T-helper 1 cell treated with Interleukin-12 subunit alpha and Interleukin-12 subunit beta and Interleukin-4 antibody, amounts not matched to agents 30 ng/mL and 1 ng/mL, for 36 hours (primary cell): ENCODE results near the gene ARHGAP36. TPM values are rescaled to one million over a fixed set of nuclear protein-coding genes. Genes with fewer than 3 reads are reported as not detected.

ENCODE experiments used
- intact Hi-C: fragments of 100-400 bp; cut with micrococcal nuclease; formaldehyde crosslinking; loops from one replicate; pipeline ENCODE4 v1.15.1; 2024
- total RNA-seq: library from RNA; stranded (reverse); gene quantifications from 2 replicates; pipeline ENCODE4 v1.2.3, GENCODE V29; 2022

The ARHGAP36 gene
- total RNA-seq, result not detected in 2 replicates

GRCh38 chrX:131058136-131058868 lies at the start of gene ARHGAP36:
TSS of gene ARHGAP36 (plus strand) at chrX:131058346. CDS start at chrX:131081666, 23,320 bp downstream.
- intact Hi-C loops, result no loop called here

GRCh38 chrX:131010186-131010585 lies 48.0 kb upstream of the ARHGAP36 start:
- intact Hi-C loops, result no loop called here

GRCh38 chrX:131025336-131025735 lies 32.8 kb upstream of the ARHGAP36 start:
- intact Hi-C loops, result no loop called here

- intact Hi-C loops, result no loop called here
These were observed 25.6 kb upstream of the ARHGAP36 start for GRCh38 chrX:131032354-131033230.

GRCh38 chrX:131034063-131034462 lies 24.1 kb upstream of the ARHGAP36 start:
- intact Hi-C loops, result no loop called here

- intact Hi-C loops, result no loop called here
These were observed 17.4 kb upstream of the ARHGAP36 start for GRCh38 chrX:131040781-131041180.

- intact Hi-C loops, result no loop called here
These were observed 16.5 kb upstream of the ARHGAP36 start for GRCh38 chrX:131041667-131042066.

GRCh38 chrX:131045726-131046125 lies 12.4 kb upstream of the ARHGAP36 start:
- intact Hi-C loops, result no loop called here

GRCh38 chrX:131046596-131046995 lies 11.6 kb upstream of the ARHGAP36 start:
- intact Hi-C loops, result no loop called here

- intact Hi-C loops, result no loop called here
These were observed 11.0 kb upstream of the ARHGAP36 start for GRCh38 chrX:131047180-131047579.

GRCh38 chrX:131053076-131053475 lies 5.1 kb upstream of the ARHGAP36 start:
- intact Hi-C loops, result no loop called here

GRCh38 chrX:131054906-131055305 lies 3.2 kb upstream of the ARHGAP36 start:
- intact Hi-C loops, result no loop called here

- intact Hi-C loops, result no loop called here
These were observed 440 bp upstream of the ARHGAP36 start for GRCh38 chrX:131057706-131058105.

- intact Hi-C loops, result no loop called here
These were observed 1.1 kb downstream of the ARHGAP36 start for GRCh38 chrX:131059246-131059645.

GRCh38 chrX:131060147-131060546 lies 2.0 kb downstream of the ARHGAP36 start:
- intact Hi-C loops, result no loop called here

- intact Hi-C loops, result no loop called here
These were observed 3.2 kb downstream of the ARHGAP36 start for GRCh38 chrX:131061306-131061705.

GRCh38 chrX:131063613-131064012 lies 5.5 kb downstream of the ARHGAP36 start:
- intact Hi-C loops, result no loop called here

- intact Hi-C loops, result no loop called here
These were observed 8.1 kb downstream of the ARHGAP36 start for GRCh38 chrX:131066237-131066636.

GRCh38 chrX:131067216-131067615 lies 9.1 kb downstream of the ARHGAP36 start:
- intact Hi-C loops, result no loop called here

- intact Hi-C loops, result no loop called here
These were observed 9.9 kb downstream of the ARHGAP36 start for GRCh38 chrX:131067846-131068745.

- intact Hi-C loops, result no loop called here
These were observed 11.0 kb downstream of the ARHGAP36 start for GRCh38 chrX:131068945-131069719.
